NCI-H510A (cell line): ENCODE results near the gene MMP28.

Experiments used
- DNase-seq: peaks from one replicate; lab custom pipeline; 2025; lab: John Stamatoyannopoulos, UW

Gene MMP28

GRCh38 chr17:35795007-35795870, at the start of gene MMP28:
TSS of gene MMP28 (minus strand) at chr17:35795641. CDS start at chr17:35795377, 264 bp downstream.
- DNase-seq: peak; percentile 34

- DNase-seq: no peak
Measured at GRCh38 chr17:35844547-35844946, 49.1 kb upstream of the MMP28 start.

- DNase-seq: no peak
Measured at GRCh38 chr17:35843698-35844097, 48.3 kb upstream of the MMP28 start.

- no peak for DNase-seq
Measured at GRCh38 chr17:35842239-35842638, 46.8 kb upstream of the MMP28 start.

- DNase-seq: no peak
Measured at GRCh38 chr17:35841505-35841904, 46.1 kb upstream of the MMP28 start.

GRCh38 chr17:35841101-35841500, 45.7 kb upstream of the MMP28 start:
- DNase-seq: no peak

GRCh38 chr17:35825206-35825605, 29.8 kb upstream of the MMP28 start:
- DNase-seq: no peak

- no peak for DNase-seq
Measured at GRCh38 chr17:35821308-35821707, 25.9 kb upstream of the MMP28 start.

GRCh38 chr17:35819455-35819854, 24.0 kb upstream of the MMP28 start:
- no peak for DNase-seq

- DNase-seq: no peak
Measured at GRCh38 chr17:35817196-35817595, 21.8 kb upstream of the MMP28 start.

GRCh38 chr17:35816723-35817122, 21.3 kb upstream of the MMP28 start:
- no peak for DNase-seq

- no peak for DNase-seq
Measured at GRCh38 chr17:35812456-35812855, 17.0 kb upstream of the MMP28 start.

- no peak for DNase-seq
Measured at GRCh38 chr17:35811759-35812158, 16.3 kb upstream of the MMP28 start.

- DNase-seq: peak; percentile 8
Measured at GRCh38 chr17:35809855-35810461, 14.5 kb upstream of the MMP28 start.

GRCh38 chr17:35808962-35809854, 13.8 kb upstream of the MMP28 start, which contains the start of gene TAF15:
TSS of gene TAF15 (plus strand) at chr17:35809484. CDS start at chr17:35809570, 86 bp downstream.
- DNase-seq: peak; percentile 94

- DNase-seq: no peak
Measured at GRCh38 chr17:35808240-35808961, 13.0 kb upstream of the MMP28 start.

- no peak for DNase-seq
Measured at GRCh38 chr17:35807371-35808144, 12.1 kb upstream of the MMP28 start.

GRCh38 chr17:35804658-35805192, 9.3 kb upstream of the MMP28 start:
- peak; percentile 41 for DNase-seq

GRCh38 chr17:35801583-35802224, 6.3 kb upstream of the MMP28 start:
- DNase-seq: no peak

GRCh38 chr17:35799942-35800341, 4.5 kb upstream of the MMP28 start:
- no peak for DNase-seq
